Measurements from ENCODE around the gene UGT1A4.
"Not testable (repeated sequence)": the region's sequence is repeated elsewhere in the genome, so short reads cannot be mapped to it uniquely, and the experiment has no call there.

Gene UGT1A4

DNA sequence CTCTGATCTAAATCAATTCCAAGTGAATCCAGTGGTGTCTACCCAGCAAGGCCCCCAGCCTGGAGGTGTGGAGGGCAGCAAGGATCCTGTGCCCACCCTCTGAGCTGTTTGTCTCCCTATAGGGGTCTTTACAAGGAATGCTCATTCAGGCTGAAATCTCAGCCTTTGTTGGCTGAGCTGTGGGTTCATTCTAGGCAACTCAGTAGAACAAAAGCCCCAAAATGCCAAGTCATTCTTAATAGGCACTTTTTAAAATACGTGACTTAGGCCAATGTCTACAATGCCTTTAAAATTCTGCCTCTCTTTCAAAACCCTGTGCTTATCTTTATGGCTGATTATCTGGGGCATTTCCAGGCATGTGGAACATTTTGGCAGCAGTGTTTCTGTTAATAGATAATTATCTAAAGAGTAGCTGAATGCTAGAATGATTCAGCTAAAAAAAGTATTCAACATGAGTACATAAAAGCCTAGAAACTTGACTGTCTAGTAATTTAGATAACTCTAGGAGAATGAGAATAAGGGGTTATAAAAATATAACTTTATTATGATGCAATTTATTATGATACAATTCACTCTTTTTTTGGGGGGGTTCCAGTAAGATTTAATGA lies 18.4 kb upstream of the UGT1A4 start:
- DNase-seq = no peak

DNA sequence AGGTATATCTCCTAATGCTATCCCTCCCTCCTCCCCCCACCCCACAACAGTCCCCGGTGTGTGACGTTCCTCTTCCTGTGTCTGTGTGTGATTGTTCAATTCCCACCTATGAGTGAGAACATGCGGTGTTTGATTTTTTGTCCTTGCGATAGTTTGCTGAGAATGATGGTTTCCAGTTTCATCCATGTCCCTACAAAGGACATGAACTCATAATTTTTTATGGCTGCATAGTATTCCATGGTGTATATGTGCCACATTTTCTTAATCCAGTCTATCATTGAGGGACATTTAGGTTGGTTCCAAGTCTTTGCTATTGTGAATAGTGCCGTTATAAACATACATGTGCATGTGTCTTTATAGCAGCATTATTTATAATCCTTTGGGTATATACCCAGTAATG lies 17.7 kb upstream of the UGT1A4 start:
- not testable (repeated sequence) for DNase-seq

DNA sequence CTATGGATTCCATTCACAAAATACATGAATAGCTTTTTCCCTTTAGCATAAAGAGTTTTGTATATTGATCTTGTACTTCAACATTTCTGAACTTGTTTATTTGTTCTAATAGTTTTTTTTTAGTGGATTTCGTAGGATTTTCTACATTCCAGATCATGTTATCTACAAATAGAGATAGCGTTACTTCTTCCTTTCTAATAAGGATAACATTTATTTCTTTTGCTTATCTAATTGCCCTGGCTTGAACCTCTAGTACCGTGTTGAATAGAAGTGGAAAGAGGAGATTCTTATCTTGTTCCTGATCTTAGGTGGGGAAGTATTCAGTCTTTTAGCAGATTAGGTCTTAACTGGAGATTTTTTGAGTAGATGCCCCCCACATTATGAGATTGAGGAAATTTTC lies 16.3 kb upstream of the UGT1A4 start:
- DNase-seq = no peak

DNA sequence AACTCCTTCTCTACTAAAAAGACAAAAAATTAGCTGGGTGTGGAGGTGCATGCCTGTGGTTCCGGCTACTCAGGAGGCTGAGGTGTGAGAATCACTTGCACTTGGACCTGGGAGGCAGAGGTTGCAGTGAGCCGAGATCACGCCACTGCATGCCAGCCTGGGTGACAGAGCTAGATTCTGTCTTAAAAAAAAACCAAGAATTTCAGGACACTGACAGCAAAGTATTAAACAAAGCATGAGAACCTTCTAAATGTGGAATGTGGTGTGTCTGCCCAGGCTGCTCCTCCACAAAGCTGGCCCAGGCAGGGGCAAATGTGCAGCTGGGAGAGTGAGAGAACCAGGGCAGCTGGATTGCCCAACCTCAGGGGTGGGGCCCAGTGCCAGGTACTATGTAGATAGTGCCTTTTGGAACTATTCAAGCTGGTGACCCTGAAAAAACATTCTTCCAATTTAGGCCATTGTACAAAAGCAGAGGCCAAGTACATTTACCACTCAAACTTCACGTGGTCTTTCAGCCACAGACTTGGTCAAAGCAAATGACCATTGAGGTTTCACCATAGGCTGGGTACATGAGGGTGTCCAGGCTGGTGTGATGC lies 12.5 kb upstream of the UGT1A4 start:
- no peak for DNase-seq

DNA sequence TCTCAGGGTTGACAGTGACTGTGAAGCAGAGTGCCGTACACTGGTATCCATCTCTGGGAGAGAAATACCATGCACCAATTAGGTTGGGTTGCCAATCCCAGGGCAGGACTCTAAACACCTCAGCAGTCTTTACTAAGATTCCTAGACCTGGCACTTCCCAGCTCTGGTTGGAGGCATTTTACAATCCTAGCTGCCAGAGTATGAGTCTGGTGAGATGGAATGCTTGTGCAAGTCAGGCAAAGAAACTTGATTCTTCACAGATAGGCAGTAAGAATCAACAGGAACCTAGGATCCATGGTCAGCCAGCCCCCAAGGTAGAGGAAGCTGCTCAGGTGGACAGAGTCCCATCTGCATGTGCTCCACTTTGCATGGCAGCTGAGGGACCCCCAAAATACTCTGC lies 11.8 kb upstream of the UGT1A4 start:
- no peak for DNase-seq

DNA sequence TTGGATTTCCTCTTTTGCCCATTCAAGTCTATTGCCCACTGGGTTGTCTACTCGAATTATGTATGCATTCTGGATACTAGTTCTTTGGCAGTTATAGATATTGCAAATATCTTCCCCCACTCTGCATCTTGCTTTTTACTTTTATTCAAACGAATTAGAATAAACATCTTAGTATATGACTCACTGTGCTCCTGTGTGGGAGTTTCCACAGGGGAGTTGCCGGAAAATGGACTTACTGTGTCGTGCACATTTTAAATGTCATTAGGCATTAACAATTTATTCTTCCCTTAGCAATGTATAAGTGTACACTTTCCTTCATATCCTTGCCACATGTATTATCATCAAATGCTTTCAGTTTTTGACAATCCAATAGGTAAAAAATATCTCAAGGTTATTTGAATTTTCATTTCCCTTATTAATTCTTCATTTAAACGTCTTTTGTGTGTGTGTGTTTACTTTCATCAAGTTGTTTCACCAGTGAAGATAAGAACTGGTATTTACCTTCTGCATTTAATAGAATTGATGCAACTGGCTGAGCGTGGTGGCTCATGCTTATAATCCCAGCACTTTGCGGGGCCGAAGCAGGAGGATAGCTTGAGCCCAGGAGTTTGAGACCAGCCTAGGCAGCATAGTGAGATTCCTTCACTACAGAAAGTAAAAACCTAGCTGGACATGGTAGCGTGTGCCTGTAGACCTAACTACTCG lies 10.4 kb upstream of the UGT1A4 start:
- DNase-seq = no peak

DNA sequence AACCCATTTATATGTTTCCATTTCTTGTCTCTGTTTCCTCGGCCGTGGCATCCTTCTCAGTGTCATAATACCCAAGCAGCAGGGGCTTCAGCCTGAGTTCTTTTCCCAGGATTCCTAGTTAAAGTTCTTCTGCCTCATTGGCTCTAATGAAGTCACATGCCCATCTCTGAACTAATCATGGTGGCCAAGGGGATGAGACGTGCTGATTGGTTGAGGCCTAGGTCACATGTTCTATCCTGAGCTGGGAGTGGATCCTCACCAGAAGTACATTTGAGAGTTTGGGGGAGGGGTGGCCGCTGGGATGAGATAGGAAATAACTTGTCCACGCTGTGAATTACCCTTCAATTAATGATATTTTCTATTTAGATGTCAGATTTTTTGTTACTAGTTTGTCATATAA lies 9.6 kb upstream of the UGT1A4 start:
- DNase-seq = no peak

DNA sequence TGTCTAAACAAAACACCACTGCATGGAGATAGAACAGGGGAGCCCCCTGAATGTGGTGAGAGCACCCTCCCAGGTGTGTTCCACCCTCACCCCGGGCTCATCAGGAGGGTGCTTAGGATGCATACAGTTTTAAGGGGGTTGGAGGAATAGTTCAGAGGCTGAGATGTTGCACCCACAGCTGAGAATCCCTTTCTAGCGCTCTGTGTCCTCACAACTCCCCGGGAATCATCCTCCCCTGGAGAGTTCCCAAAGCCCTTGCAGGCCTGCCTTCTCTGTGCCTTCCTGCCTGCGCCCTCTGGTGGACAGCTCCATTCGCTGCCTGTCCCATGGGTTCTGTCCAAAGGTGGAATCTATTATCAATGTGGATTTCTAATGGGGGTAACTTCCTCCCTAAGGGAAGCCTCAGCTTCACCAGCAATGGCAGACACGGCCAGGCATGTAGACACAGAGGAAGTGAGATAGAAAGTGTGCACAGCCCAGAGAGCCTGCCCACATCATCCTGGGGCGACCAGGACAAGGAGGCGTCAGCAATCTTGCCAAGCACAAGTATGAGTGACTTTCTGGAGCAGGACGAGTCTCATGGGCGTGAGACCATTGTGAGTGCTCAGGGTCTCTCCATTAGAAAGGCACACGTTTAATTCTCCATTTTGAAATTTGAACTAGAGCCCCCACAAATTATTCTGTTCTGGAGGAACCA lies 7.1 kb upstream of the UGT1A4 start:
- peak; percentile 64 for DNase-seq

DNA sequence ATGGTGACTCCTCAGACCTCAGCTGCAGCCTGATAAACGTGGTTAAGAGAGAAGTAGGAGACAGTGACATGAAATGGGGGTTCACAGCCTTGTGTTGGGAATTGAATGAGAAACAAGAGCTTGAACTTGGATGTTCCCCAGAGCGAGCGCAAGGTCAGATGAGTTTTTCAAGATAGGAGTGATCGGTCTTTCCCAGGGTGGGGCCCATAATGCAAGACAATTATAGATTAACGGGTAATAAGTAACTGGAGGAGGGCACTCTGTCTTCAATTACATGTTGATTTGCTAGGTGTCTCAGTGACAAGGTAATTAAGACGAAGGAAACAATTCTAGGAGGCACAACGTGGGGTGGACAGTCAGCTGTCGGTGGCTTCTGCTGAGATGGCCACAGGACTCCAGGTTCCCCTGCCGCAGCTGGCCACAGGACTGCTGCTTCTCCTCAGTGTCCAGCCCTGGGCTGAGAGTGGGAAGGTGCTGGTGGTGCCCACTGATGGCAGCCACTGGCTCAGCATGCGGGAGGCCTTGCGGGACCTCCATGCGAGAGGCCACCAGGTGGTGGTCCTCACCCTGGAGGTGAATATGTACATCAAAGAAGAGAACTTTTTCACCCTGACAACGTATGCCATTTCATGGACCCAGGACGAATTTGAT lies 5.8 kb upstream of the UGT1A4 start, which contains the start of gene UGT1A5:
TSS of gene UGT1A5 (plus strand) at position 297 of the 651 bp plus-strand sequence. CDS start at position 382, 85 bp downstream.
- no peak for DNase-seq

DNA sequence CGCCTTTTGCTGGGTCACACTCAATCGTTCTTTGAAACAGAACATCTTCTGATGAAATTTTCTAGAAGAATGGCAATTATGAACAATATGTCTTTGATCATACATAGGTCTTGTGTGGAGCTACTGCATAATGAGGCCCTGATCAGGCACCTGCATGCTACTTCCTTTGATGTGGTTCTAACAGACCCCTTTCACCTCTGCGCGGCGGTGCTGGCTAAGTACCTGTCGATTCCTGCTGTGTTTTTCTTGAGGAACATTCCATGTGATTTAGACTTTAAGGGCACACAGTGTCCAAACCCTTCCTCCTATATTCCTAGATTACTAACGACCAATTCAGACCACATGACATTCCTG lies 5.3 kb upstream of the UGT1A4 start:
- no peak for DNase-seq

DNA sequence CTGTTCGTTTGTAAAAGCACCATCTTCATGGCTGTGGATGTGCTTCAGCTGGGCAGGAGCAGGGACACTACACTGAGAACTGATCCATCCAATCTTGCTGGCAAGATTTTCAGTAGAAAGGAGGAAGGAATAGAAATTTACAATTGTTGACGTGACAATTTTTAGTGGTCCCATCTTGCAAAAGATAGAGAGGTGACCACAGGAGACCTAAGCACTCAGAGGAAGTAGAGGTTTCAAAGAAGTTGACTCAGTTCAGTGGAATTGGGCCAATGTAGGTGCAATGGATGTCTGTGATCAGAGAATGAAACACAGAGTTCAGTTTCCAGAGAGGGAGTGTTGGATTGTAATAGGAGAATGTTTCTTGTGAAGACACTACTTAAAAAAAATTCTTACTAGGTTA lies 4.4 kb upstream of the UGT1A4 start:
- DNase-seq = no peak

DNA sequence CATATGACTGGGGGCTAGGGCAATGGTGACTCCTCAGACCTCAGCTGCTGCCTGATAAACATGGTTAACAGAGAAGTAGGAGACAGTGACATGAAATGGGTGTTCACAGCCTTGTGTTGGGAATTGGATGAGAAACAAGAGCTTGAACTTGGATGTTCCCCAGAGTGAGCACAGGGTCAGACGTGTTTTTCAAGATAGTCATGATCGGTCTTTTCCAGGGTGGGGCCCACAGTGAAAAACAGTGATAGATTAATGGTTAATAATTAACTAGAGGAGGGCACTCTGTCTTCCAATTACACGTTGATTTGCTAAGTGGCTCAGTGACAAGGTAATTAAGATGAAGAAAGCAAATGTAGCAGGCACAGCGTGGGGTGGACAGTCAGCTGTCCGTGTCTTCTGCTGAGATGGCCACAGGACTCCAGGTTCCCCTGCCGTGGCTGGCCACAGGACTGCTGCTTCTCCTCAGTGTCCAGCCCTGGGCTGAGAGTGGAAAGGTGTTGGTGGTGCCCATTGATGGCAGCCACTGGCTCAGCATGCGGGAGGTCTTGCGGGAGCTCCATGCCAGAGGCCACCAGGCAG lies 10.3 kb downstream of the UGT1A4 start, which contains the start of gene UGT1A3:
TSS of gene UGT1A3 (plus strand) at position 320 of the 579 bp plus-strand sequence. CDS start at position 405, 85 bp downstream.
- DNase-seq = no peak

DNA sequence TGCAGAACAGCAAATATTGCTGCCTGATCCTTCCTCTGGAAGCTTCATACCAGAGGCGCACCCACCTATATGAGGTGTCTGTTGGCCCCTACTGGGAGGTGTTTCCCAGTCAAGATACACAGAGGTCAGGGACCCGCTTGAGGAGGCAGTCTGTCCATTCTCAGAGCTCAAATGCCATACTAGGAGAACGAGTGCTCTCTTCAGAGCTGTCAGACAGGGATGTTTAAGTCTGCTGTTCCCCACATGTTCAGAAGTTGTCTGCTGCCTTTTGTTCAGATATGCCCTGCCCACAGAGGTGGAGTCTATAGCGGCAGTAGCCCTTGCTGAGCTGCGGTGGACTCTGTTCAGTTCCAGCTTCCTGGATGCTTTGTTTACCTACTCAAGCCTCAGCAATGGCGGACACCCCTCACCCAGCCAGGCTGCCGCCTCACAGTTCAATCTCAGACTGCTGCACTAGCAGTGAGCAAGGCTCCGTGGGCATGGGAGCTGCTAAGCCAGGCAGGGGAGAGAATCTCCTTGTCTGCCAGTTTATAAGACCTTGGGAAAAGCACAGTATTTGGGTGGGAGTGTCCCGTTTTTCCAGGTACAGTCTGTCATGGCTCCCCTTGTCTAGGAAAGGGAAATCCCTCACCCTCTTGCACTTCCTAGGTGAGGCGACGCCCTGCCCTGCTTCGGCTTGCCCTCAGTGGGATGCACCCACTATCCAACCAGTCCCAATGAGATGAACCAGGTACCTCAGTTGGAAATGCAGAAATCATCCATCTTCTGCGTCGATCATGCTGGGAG lies 18.5 kb downstream of the UGT1A4 start:
- DNase-seq = not testable (repeated sequence)

DNA sequence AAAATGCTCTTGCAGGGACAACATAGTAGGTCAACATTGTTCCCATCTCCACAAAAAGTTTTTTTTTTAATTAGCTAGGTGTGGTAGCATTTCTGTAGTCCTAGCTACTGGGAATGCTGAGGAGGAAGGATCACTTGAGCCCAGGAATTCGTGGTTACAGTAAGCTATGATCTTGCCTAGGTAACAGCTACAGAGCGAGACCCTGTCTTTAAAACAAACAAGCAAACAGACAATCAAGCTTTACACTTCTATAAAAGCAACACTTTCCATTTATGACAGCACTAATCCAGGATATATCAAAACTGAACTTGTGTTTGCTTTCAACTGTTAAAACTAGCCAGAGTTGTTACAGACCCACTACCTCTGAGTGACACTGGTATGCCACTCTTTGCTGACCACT lies 22.3 kb downstream of the UGT1A4 start:
- DNase-seq = no peak

DNA sequence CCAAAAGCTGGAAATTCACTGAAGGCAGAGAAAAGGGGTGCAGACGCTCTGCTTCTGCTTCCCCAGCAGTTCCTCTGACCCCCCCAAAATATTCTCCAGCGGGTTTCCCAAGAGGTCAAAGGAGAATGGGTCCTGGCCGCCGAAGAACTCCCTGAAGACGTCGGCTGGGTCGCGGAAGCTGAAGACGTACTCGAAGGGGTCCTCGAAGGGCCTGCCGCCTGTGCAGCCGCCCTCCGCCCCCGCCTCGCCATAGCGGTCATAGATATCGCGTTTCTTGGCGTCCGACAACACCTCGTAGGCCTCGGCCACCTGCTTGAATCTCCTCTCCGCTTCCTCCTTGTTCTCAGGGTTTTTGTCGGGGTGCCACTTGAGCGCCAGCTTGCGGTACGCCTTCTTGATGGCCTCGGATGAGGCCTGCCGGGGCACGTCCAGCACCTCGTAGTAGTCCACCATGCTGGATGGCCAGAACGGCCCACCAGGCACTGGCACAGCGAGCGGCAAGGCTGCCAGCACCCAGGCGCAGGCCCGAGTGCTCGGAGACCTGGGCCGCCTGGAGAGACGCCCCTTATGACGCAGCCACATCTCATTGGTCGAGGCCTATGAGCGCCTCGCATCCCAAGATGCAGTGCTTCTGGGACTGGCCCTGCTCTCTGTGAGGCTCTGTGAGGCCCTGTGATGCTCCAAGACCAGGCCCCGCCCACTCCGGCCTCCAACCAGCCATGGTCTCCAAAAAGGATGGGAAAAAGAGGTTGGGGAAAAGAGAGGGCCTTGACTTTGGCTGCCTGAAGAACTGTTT lies 25.1 kb downstream of the UGT1A4 start:
- no peak for DNase-seq

DNA sequence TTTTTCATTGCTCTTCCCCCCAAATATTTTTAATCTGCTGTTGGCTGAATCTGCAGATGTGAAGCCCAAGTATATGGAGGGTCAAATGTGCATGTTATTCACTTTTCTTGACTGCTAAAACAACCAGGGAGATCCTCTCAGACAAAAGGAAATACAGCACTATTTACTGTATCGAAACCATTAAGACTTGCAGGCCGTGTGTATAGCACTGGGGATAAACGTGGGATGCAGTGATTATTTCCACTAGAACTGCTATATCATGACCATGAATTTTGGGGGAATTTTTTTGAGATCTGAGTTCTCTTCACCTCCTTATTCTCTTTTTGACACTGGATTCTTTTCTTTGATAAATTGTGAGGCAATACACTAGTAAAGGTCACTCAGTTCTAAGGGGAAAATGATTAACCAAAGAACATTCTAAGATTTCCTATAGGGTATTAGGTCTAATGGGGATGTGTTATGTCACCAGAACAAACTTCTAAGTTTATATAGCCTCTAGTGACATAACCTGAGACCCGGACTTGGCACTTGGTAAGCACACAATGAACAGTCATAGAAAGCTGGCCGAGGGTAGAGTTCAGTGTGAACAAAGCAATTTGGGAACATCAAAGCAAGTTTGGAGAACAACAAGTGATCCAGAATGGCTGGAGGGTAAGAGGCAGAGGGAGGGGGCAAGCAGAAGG lies 26.7 kb downstream of the UGT1A4 start:
- DNase-seq = no peak

DNA sequence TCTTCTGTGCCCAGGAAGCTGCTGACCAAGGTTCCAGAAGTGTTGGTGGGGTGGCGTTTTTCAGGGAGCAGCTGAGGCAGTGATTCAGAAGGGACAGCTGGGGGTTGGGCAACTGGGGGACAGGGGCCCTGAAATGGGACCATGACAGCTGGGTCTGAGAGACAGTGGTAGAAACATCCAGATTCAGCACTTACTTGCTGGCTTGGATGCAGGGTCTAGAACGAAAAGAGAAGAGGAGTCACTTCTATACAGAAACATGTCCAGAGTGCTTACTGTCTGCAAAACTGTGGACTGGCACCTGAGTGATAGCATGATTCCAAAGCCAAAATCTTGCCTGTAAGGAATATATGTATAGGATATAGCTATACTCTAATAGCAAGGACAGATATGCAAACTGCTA lies 27.3 kb downstream of the UGT1A4 start:
- not testable (repeated sequence) for DNase-seq

DNA sequence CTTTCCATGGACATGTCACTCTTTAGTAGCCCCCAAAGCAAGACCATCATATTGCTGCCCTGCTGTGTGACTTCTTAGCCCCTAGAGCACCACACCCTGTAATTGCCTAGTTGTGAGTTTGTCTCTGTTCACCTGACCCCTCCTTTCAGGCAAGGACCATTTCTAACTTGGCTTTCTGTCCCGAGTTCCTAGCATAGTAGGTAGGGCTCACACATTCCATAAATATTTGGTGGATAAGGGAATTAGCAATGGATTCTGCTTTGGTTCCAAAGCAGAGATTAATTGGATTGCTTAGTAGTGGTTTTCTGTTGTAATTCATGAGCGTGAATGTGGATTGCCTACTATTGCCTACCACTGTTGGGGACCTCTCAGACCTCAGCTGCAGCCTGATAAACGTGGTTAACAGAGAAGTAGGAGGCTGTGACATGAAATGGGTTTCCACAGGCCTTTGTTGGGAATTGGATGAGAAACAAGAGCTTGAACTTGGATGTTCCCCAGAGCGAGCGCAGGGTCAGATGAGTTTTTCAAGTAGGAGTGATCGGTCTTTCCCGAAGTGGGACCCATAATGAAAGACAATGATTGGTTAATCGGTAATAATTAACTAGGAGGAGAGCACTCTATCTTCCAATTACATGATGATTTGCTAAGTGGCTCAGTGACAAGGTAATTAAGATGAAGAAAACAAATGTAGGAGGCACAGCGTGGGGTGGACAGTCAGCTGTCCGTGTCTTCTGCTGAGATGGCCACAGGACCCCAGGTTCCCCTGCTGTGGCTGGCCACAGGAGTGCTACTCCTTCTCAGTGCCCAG lies 28.1 kb downstream of the UGT1A4 start:
- DNase-seq = no peak

DNA sequence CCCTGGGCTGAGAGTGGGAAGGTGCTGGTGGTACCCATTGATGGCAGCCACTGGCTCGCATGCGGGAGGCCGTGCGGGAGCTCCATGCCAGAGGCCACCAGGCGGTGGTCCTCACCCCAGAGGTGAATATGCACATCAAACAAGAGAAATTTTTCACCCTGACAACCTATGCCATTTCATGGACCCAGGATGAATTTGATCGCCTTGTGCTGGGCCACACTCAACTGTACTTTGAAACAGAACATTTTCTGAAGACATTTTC lies 28.7 kb downstream of the UGT1A4 start:
- DNase-seq = no peak

DNA sequence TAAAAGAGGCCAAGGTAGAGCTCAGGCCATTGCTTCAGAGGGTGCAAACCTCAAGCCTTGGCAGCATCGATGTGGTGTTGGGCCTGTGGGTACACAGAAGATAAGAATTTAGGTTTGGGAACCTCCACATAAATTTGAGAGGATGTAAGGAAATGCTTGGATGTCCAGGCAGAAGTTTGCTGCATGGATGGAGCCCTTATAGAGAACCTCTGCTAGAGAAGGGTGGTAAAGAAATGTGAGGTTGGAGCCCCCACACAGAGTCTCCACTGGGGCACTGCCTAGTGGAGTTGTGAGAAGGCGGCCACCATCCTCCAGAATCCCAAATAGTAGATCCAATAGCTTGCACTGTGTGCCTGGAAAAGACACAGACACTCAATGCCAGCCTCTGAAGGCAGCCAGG lies 32.2 kb downstream of the UGT1A4 start:
- not testable (repeated sequence) for DNase-seq
